ENCODE data around the gene GLI3. TPM values are rescaled to one million over a fixed set of nuclear protein-coding genes. Genes with fewer than 3 reads are reported as not detected.
A peak's percentile ranks its signal among the peaks of the same experiment; 100 is the strongest.

Gene GLI3
- total RNA-seq, 1 experiment from 2014 or later, result 5.6 TPM

- peak; percentile 80 for DNase-seq (ENCODE audit: low spot score)
Measured at GRCh38 chr7:42236266-42236975, 588 bp downstream of the GLI3 start.

- DNase-seq (ENCODE audit: low spot score), result no peak
Measured at GRCh38 chr7:42235741-42236161, 1.3 kb downstream of the GLI3 start.

- DNase-seq (ENCODE audit: low spot score), result no peak
Measured at GRCh38 chr7:42234736-42235135, 2.3 kb downstream of the GLI3 start.

DNA sequence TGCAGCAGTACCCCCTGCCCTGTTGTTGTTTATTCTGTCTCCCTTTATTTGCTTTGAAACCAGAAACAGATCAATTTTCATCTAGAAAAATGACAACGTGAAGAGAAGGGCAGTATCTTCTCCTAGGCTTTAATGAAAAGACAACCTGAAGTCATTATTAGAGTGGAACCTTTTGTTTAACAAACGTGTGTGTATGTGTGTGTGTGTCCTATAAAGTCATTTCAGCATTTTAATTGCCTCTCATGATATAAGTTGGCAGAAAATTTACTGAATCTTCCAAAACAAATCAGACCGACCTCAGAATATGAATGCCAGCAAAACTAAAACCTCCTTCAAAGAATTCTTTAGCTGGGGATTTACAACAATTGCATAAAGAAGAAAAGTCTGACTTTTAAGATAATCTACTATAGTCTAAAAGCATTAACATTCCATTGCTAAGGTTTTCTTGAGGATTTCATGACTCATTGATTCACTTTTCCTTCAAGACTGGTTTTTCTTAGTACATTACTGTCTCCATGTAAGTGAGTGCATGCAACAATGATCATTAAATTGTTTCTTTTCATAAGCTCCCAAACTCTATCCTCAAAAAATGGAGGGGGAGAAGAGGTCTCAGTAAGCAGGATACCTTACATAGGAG lies 3.2 kb downstream of the GLI3 start:
- no peak for DNase-seq (ENCODE audit: low spot score)

DNA sequence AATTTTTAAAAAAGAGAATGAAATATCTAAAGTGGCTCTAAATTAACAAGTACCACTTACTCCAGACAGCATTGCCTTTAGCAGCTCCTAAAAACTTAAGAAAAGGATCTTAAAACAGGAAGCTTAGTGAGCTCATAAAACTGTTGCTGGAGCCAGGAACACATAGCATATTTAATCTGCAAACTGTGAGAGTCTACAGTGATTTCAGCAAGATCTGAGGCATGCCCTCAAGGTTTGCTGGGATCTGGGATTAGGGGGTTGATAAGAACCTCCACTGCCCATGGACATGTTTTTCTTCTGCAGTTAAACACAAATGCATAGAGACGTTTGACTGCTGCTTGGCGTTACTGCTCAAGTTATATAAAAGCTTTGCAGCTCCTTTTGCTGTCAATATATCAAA lies 3.8 kb downstream of the GLI3 start:
- DNase-seq (ENCODE audit: low spot score), result no peak

DNA sequence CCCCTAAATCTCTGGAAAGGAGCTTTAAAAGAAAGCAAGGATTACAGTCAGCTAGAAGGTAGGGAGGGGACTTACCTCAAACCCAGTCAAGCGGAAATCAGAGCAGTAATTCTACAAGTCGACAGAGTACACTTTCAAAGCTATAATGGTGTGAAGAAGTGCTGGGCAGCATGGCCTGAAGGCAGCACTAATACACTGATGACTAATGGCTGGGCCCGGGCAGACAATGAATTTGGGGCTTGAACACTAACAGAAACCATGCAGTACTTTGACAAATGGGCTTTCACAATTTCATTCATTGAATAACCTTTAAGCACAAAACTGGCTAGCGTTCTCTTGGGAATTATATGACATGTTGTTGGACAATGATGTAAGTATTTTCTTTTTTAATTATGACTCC lies 4.7 kb downstream of the GLI3 start:
- DNase-seq (ENCODE audit: low spot score), result peak; percentile 92

DNA sequence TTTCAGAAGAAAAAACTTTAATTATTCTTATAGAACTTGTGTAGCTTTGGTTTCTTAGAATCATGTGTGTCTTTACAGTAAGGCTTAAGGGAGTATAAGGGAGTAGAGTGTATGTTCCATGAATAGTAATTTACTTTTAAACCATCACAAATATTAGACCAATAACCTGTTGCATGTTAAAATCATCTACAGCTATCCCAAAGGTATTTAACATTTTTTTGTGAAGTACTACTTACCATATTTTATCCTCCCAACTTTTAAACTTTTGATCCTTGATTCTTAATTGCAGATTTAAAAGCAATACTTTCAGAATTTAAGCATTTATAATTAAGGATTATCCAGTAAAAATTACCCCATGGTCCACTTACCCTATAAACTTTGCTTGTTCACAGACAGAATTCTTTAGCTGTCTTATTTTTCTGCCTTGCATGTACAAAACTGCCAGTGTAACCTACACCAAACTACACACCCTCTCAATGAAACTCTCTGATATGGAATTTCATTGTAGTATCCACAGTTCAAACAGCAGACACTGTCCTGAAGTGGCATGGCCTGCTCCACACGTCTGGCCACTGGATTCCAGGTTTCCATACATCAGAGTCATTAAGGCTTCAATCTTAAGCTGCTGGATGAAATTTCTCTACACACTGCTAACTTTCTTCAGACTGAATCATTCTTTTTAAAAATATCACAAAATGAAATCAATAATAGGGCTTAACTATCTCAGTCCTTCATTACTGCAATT lies 5.8 kb downstream of the GLI3 start:
- DNase-seq (ENCODE audit: low spot score), result no peak

- DNase-seq (ENCODE audit: low spot score), result no peak
Measured at GRCh38 chr7:42227936-42228591, 8.9 kb downstream of the GLI3 start.

GRCh38 chr7:42227541-42227935 lies 9.5 kb downstream of the GLI3 start:
- no peak for DNase-seq (ENCODE audit: low spot score)

GRCh38 chr7:42227021-42227420 lies 10.0 kb downstream of the GLI3 start:
- no peak for DNase-seq (ENCODE audit: low spot score)

DNA sequence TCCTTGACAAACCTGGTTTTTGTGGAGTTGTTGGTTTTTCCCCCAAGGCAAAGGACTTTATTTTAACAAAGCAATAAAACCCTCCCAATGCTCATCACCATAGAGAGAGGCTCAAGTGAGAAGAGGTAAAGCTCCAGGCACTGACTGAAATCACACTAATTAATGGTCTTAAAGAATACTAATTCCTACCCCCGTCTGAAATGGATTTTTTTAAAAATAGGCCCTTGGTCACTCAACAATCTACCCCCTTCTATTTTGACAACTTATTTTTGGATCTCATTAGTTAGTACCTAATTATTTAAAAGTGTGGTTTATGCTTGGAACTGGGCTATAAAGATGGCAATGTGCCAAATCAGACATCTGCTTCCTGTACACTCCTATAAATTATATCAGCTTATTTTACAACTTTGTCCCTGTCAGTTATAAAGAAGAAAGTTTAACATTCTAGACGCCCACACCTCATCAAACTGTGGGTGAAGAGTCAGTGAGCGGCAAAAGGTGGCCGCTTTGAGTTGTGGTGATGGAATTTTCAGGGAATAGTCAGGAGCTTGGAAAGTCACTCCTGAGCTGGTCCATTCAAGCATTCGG lies 10.6 kb downstream of the GLI3 start:
- DNase-seq (ENCODE audit: low spot score), result no peak

- no peak for DNase-seq (ENCODE audit: low spot score)
Measured at GRCh38 chr7:42224391-42225003, 12.5 kb downstream of the GLI3 start.

DNA sequence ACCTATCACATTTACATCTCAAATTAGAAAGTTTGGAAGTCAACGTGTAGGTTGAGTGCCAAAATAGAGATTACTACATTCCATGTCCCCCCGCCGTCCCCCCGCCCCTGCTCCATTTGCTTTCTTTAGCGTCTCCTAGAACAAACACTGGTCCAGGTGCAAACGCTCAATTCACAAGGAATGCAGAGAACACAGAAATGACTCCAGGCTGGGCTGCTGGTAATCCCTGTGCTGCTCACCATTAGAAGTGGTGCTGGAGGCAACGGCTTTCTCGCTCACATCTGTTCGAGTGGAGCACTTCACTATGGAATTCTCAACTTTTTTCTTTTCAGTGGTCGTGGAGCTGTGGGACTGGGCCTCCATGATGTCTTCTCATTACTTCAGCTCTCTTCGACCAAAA lies 14.1 kb downstream of the GLI3 start:
- no peak for DNase-seq (ENCODE audit: low spot score)

DNA sequence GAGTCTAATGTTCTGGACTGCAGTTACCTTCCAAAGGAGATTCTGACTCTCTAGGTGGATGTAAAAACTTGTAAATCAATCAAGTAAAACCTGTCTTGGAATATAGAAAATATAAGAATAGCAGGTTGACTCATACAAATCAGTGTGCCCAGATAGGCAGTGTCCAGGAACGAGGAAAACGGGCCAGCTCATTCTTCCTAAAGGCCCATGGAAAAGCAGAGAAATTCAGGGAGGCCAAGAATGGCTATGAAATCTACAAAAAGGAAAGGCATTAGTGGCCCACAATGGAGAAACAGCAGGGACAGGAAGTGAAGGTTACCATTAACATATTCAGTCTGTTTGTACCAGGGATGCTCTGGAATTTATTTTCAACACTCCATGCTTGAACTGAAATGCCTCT lies 14.9 kb downstream of the GLI3 start:
- no peak for DNase-seq (ENCODE audit: low spot score)

DNA sequence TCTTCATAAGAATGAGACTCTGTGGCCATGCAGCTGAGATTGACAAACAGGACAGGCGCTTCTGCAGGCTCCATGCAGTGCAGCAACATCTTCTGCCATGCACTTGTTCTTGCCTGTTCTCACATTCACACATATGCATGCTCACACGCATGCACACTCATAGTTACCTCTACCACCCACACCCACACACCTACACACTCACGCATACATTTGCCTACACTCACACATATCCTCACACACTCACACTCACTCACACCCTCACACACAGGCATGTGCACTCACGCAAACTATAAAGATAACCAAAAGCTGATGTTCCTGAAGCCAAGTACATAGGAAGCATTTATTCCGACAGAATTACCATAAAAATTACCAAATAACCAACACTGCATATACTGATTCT lies 15.7 kb downstream of the GLI3 start:
- no peak for DNase-seq (ENCODE audit: low spot score)

DNA sequence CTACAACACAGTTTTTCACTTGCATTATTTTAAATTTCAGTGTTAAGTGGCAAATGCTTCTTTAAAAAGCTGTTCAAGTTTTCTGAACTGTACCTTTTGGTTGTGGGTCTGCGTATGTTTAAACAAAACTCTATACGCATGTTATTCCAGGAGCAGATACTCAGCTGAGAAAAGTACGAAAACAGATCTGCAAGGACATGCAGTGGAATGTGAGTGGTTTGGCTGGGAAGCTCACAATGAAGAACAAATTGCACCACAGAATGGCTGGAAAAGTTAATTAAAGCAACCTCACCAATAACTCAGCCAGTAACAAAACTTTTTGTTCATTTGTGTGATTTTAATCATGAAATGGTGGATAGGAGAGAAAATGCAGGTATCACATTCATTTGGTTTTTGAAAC lies 17.6 kb downstream of the GLI3 start:
- no peak for DNase-seq (ENCODE audit: low spot score)

DNA sequence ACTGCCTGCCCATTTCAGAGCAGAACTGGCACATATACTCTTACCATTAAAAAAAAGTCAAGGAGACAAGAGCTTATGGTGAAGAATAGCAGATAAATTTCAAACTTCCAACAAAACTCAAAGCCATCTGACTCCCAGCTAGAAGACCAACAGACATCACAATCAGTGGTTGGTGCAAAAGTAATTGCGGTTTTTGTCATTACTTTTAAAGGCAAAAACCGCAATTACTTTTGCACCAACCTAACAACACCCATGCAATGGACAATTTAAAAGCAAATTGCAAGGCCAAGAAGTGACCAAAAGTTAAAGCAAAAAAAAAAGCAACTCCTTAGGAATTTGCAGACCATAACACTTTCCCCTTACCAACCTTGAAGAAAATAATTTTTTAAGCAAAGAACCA lies 18.8 kb downstream of the GLI3 start:
- no peak for DNase-seq (ENCODE audit: low spot score)

- DNase-seq (ENCODE audit: low spot score), result no peak
Measured at GRCh38 chr7:42217548-42217947, 19.5 kb downstream of the GLI3 start.

GRCh38 chr7:42217053-42217452 lies 20.0 kb downstream of the GLI3 start:
- no peak for DNase-seq (ENCODE audit: low spot score)

GRCh38 chr7:42214060-42214679 lies 22.8 kb downstream of the GLI3 start:
- no peak for DNase-seq (ENCODE audit: low spot score)

- DNase-seq (ENCODE audit: low spot score), result no peak
Measured at GRCh38 chr7:42213093-42213492, 23.9 kb downstream of the GLI3 start.

Measured in H4 (cell line).